SK-N-SH treated with all-trans-retinoic acid at 6 μM for 48 hours (cell line): ENCODE measurements around the gene ANAPC5.

Experiments
- ATAC-seq: fragments of 200-7000 bp; cut with Tn5 transposase; 3 replicates; pipeline ENCODE4 v1.9.1; 2020; ENCODE audit warnings: mild to moderate bottlenecking, moderate library complexity
- ARNTL ChIP-seq: fragments of 450-650 bp; formaldehyde crosslinking; IDR thresholded peaks from 2 replicates; pipeline ENCODE4 v1.5.0; 2020; ENCODE audit warnings: low read depth, mild to moderate bottlenecking, moderate library complexity, borderline replicate concordance
- BACH2 ChIP-seq: fragments of 250-450 bp; sonication (Bioruptor Pico); IDR thresholded peaks from 2 replicates; pipeline ENCODE4 v1.9.0; 2021; ENCODE audit warnings: mild to moderate bottlenecking, borderline replicate concordance
- CSDC2 ChIP-seq: fragments of 250-450 bp; sonication (Bioruptor Pico); IDR thresholded peaks from 2 replicates; pipeline ENCODE4 v1.5.0; 2020; ENCODE audit warnings: mild to moderate bottlenecking, moderate library complexity
- GLIS3 ChIP-seq: fragments of 250-450 bp; sonication (Bioruptor Pico); IDR thresholded peaks from 2 replicates; pipeline ENCODE4 v1.5.0; 2020; ENCODE audit warnings: mild to moderate bottlenecking, moderate library complexity
- ISL1 ChIP-seq: fragments of 250-450 bp; sonication (Bioruptor Pico); IDR thresholded peaks from 2 replicates; pipeline ENCODE4 v2.1.2; 2022; ENCODE audit warnings: mild to moderate bottlenecking, moderate library complexity
- PPARA ChIP-seq: fragments of 250-450 bp; sonication (Bioruptor Pico); IDR thresholded peaks from 2 replicates; pipeline ENCODE4 v1.5.0; 2020; ENCODE audit warnings: mild to moderate bottlenecking, borderline replicate concordance
- RARB ChIP-seq: fragments of 250-450 bp; sonication (Bioruptor Pico); IDR thresholded peaks from 2 replicates; pipeline ENCODE4 v1.8.0; 2021; ENCODE audit warnings: mild to moderate bottlenecking, moderate library complexity
- SNAI2 ChIP-seq: fragments of 250-450 bp; sonication (Bioruptor Pico); IDR thresholded peaks from 2 replicates; pipeline ENCODE4 v1.5.0; 2020; ENCODE audit warnings: mild to moderate bottlenecking, moderate library complexity
- TCF4 ChIP-seq: fragments of 250-450 bp; sonication (Bioruptor Pico); IDR thresholded peaks from 2 replicates; pipeline ENCODE4 v1.8.0; 2021; ENCODE audit warnings: mild to moderate bottlenecking, moderate library complexity, borderline replicate concordance
- TOX ChIP-seq: fragments of 250-450 bp; sonication (Bioruptor Pico); IDR thresholded peaks from 2 replicates; pipeline ENCODE4 v1.8.0; 2021; ENCODE audit warnings: mild to moderate bottlenecking, moderate library complexity, borderline replicate concordance
- ZC3H10 ChIP-seq: fragments of 250-450 bp; sonication (Bioruptor Pico); IDR thresholded peaks from 2 replicates; pipeline ENCODE4 v1.5.1; 2021; ENCODE audit warnings: mild to moderate bottlenecking, moderate library complexity
- ZFP3 ChIP-seq: fragments of 250-450 bp; sonication (Bioruptor Pico); IDR thresholded peaks from 2 replicates; pipeline ENCODE4 v1.5.0; 2020; ENCODE audit warnings: mild to moderate bottlenecking, moderate library complexity
- ZFP30 ChIP-seq: fragments of 450-650 bp; formaldehyde crosslinking; IDR thresholded peaks from 2 replicates; pipeline ENCODE4 v1.5.0; 2022; ENCODE audit warnings: mild to moderate bottlenecking, moderate library complexity
- ZNF565 ChIP-seq: fragments of 450-650 bp; formaldehyde crosslinking; conservative IDR thresholded peaks from 2 replicates; pipeline ENCODE4 v1.5.0; 2020; ENCODE audit warnings: low read depth, mild to moderate bottlenecking, moderate library complexity
- ZNF70 ChIP-seq: fragments of 450-650 bp; formaldehyde crosslinking; IDR thresholded peaks from 2 replicates; pipeline ENCODE4 v1.5.0; 2020; ENCODE audit warnings: mild to moderate bottlenecking, moderate library complexity
- ZNF8 ChIP-seq: fragments of 450-650 bp; formaldehyde crosslinking; IDR thresholded peaks from 2 replicates; pipeline ENCODE4 v1.5.0; 2020; ENCODE audit warnings: mild to moderate bottlenecking, moderate library complexity
- TF ChIP-seq, protein P1 (sequence below): fragments of 250-450 bp; sonication (Bioruptor Pico); IDR thresholded peaks from 2 replicates; pipeline ENCODE4 v1.5.1; 2021; ENCODE audit warnings: mild to moderate bottlenecking, moderate library complexity
- TF ChIP-seq, protein P2 (sequence below): fragments of 250-450 bp; sonication (Bioruptor Pico); IDR thresholded peaks from 2 replicates; pipeline ENCODE4 v1.5.0; 2020; ENCODE audit warnings: mild to moderate bottlenecking, moderate library complexity
- TF ChIP-seq, protein P3 (sequence below): fragments of 250-450 bp; sonication (Bioruptor Pico); IDR thresholded peaks from 2 replicates; pipeline ENCODE4 v1.8.0; 2021; ENCODE audit warnings: low read depth, mild to moderate bottlenecking, moderate library complexity, borderline replicate concordance
- TF ChIP-seq, protein P4 (sequence below): fragments of 250-450 bp; sonication (Bioruptor Pico); IDR thresholded peaks from 2 replicates; pipeline ENCODE4 v1.5.1; 2020; ENCODE audit warnings: low read depth, mild to moderate bottlenecking, moderate library complexity
- TF ChIP-seq, protein P5 (sequence below): fragments of 250-450 bp; sonication (Bioruptor Pico); IDR thresholded peaks from 2 replicates; pipeline ENCODE4 v1.8.0; 2020; ENCODE audit warnings: mild to moderate bottlenecking, moderate library complexity, borderline replicate concordance

ANAPC5 gene

DNA sequence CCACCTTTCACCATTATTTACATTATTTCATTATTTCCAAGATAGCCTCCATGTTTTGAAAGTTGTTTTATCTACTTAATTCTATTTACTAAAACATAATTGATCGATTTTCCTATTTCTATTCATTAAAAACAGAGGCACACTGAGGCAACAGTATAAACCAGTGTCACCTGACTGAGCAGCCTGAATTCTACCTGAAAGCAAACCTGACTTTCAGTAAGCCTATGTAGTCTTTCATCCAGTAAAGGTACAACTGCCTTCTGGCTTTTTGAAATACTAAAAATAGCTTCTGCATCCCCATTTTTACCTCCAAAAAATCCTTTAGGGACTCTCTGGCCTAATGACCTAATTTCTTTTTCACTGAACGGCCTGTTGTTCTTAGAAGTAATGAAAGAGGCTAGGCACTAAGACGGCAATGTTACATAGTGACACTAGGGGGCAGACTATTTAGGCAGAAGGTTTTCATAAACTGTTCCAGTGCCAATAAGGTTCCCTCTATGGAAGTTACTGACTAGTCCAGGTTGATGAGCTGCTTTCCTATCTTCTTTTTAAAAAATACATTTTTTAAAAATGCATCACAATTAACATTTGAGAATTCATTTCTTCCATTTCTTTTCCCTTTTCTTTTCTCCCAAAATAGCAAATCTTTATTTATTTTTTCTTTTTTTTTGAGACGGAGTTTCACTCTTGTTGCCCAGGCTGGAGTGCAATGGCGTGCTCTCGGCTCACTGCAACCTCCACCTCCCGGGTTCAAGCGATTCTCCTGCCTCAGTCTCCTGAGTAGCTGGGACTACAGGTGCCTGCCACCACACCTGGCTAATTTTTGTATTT lies 17.5 kb downstream of the ANAPC5 start:
- peak; percentile 97 for ATAC-seq

DNA sequence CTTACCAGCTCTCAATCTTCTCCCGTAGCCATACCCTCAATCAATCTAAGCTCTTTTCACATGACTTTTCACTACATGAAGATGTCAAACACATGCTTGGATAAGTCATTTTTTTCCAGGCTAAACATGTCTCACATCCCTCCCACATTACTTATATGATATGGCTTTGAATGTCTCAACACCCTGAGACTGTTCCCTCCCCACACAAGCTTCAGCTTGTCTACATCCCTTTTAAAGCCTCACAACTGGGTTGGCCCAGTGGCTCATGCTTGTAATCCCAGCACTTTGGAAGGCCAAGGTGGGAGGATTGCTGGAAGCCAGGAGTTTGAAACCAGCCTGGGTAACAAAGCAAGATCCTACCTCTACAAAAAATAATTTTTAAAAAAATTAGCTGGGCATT lies 18.5 kb downstream of the ANAPC5 start:
- TF ChIP-seq, protein P1, sequence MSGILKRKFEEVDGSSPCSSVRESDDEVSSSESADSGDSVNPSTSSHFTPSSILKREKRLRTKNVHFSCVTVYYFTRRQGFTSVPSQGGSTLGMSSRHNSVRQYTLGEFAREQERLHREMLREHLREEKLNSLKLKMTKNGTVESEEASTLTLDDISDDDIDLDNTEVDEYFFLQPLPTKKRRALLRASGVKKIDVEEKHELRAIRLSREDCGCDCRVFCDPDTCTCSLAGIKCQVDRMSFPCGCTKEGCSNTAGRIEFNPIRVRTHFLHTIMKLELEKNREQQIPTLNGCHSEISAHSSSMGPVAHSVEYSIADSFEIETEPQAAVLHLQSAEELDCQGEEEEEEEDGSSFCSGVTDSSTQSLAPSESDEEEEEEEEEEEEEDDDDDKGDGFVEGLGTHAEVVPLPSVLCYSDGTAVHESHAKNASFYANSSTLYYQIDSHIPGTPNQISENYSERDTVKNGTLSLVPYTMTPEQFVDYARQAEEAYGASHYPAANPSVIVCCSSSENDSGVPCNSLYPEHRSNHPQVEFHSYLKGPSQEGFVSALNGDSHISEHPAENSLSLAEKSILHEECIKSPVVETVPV (CRISPR knock-in tag) = no peak
- ATAC-seq = no peak

More for the DNA sequence above, 17.5 kb downstream of the ANAPC5 start:
- no peak for TF ChIP-seq ARNTL (CRISPR knock-in tag)
- TF ChIP-seq ZFP3 (CRISPR knock-in tag) = no peak
- no peak for TF ChIP-seq GLIS3 (CRISPR knock-in tag)
- TF ChIP-seq RARB (CRISPR knock-in tag) = no peak
- TF ChIP-seq, protein P1 (CRISPR knock-in tag) = no peak
- no peak for TF ChIP-seq ISL1 (CRISPR knock-in tag)
- TF ChIP-seq, protein P2, sequence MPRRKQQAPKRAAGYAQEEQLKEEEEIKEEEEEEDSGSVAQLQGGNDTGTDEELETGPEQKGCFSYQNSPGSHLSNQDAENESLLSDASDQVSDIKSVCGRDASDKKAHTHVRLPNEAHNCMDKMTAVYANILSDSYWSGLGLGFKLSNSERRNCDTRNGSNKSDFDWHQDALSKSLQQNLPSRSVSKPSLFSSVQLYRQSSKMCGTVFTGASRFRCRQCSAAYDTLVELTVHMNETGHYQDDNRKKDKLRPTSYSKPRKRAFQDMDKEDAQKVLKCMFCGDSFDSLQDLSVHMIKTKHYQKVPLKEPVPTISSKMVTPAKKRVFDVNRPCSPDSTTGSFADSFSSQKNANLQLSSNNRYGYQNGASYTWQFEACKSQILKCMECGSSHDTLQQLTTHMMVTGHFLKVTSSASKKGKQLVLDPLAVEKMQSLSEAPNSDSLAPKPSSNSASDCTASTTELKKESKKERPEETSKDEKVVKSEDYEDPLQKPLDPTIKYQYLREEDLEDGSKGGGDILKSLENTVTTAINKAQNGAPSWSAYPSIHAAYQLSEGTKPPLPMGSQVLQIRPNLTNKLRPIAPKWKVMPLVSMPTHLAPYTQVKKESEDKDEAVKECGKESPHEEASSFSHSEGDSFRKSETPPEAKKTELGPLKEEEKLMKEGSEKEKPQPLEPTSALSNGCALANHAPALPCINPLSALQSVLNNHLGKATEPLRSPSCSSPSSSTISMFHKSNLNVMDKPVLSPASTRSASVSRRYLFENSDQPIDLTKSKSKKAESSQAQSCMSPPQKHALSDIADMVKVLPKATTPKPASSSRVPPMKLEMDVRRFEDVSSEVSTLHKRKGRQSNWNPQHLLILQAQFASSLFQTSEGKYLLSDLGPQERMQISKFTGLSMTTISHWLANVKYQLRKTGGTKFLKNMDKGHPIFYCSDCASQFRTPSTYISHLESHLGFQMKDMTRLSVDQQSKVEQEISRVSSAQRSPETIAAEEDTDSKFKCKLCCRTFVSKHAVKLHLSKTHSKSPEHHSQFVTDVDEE (CRISPR knock-in tag) = no peak
- no peak for TF ChIP-seq ZFP30 (CRISPR knock-in tag)
- TF ChIP-seq ZNF8 (CRISPR knock-in tag) = no peak
- TF ChIP-seq CSDC2 (CRISPR knock-in tag) = no peak
- no peak for TF ChIP-seq ZC3H10

DNA sequence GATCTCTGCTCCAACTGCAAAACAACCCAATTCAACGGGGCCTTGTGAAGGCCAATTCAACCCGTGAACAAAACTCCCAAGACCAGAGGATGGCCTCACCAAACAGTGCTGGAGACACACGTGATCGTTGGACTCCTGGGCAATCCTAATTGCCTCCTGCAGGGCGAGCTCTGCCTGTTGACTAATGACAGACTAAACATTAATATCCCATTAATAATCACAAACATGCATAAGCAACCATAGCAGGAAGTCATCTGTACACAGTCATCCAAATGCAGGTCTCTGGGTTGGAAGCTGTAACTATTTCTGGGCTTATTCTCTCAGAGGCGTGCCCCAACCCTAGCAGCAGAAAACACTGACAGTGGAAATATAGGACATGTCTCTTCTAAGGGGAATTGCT lies 21.0 kb downstream of the ANAPC5 start:
- no peak for ATAC-seq
- TF ChIP-seq ZNF70 (CRISPR knock-in tag) (no peak), ZFP3 (CRISPR knock-in tag) (no peak), ZNF565 (no peak), SNAI2 (CRISPR knock-in tag) (no peak), TCF4 (CRISPR knock-in tag) (no peak), ZNF8 (CRISPR knock-in tag) (no peak), PPARA (CRISPR knock-in tag) (no peak), TOX (CRISPR knock-in tag) (no peak), ISL1 (CRISPR knock-in tag) (no peak), CSDC2 (CRISPR knock-in tag) (no peak), ZC3H10 (no peak), RARB (CRISPR knock-in tag) (no peak), BACH2 (CRISPR knock-in tag) (no peak), ZFP30 (CRISPR knock-in tag) (no peak)
- TF ChIP-seq, protein P1 (CRISPR knock-in tag) = no peak
- TF ChIP-seq, protein P3, sequence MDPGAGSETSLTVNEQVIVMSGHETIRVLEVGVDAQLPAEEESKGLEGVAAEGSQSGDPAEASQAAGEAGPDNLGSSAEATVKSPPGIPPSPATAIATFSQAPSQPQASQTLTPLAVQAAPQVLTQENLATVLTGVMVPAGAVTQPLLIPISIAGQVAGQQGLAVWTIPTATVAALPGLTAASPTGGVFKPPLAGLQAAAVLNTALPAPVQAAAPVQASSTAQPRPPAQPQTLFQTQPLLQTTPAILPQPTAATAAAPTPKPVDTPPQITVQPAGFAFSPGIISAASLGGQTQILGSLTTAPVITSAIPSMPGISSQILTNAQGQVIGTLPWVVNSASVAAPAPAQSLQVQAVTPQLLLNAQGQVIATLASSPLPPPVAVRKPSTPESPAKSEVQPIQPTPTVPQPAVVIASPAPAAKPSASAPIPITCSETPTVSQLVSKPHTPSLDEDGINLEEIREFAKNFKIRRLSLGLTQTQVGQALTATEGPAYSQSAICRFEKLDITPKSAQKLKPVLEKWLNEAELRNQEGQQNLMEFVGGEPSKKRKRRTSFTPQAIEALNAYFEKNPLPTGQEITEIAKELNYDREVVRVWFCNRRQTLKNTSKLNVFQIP (CRISPR knock-in tag) = no peak
- TF ChIP-seq, protein P2 (CRISPR knock-in tag) = no peak
- TF ChIP-seq, protein P4, sequence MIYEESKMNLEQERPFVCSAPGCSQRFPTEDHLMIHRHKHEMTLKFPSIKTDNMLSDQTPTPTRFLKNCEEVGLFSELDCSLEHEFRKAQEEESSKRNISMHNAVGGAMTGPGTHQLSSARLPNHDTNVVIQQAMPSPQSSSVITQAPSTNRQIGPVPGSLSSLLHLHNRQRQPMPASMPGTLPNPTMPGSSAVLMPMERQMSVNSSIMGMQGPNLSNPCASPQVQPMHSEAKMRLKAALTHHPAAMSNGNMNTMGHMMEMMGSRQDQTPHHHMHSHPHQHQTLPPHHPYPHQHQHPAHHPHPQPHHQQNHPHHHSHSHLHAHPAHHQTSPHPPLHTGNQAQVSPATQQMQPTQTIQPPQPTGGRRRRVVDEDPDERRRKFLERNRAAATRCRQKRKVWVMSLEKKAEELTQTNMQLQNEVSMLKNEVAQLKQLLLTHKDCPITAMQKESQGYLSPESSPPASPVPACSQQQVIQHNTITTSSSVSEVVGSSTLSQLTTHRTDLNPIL = no peak
- TF ChIP-seq, protein P5, sequence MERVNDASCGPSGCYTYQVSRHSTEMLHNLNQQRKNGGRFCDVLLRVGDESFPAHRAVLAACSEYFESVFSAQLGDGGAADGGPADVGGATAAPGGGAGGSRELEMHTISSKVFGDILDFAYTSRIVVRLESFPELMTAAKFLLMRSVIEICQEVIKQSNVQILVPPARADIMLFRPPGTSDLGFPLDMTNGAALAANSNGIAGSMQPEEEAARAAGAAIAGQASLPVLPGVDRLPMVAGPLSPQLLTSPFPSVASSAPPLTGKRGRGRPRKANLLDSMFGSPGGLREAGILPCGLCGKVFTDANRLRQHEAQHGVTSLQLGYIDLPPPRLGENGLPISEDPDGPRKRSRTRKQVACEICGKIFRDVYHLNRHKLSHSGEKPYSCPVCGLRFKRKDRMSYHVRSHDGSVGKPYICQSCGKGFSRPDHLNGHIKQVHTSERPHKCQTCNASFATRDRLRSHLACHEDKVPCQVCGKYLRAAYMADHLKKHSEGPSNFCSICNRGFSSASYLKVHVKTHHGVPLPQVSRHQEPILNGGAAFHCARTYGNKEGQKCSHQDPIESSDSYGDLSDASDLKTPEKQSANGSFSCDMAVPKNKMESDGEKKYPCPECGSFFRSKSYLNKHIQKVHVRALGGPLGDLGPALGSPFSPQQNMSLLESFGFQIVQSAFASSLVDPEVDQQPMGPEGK (CRISPR knock-in tag) = no peak
